Vagina (tissue), 2 donors: ENCODE data around the gene IGSF1.

Experiments
- POLR2A ChIP-seq, 2 donors: fragments of 450-650 bp; IDR thresholded peaks; one replicate each; pipeline ENCODE4 v1.6.1; 2017; ENCODE audit warnings: antibody characterized with exemption in 2 of 2, mild to moderate bottlenecking in 2 of 2, moderate library complexity in 2 of 2
- POLR2AphosphoS5 ChIP-seq, 2 donors: sonication (generic); formaldehyde crosslinking; IDR thresholded peaks; one replicate each; pipeline ENCODE4 v1.9.0; 2017; ENCODE audit warnings: antibody characterized with exemption in 2 of 2, mild to moderate bottlenecking in 2 of 2, low read depth in 1 of 2; ENCODE audit not compliant: insufficient read depth in 1 of 2
- TF ChIP-seq, protein P1 (sequence below), 3 experiments: fragments of 450-650 bp in 2 of 3; fragments of 200-600 bp in 1 of 3; sonication (generic) in 1 of 3; IDR thresholded peaks; one replicate each; pipeline ENCODE4 v1.5.1; 2017 to 2019; ENCODE audit warnings: antibody characterized with exemption in 3 of 3, mild to moderate bottlenecking in 2 of 3, moderate library complexity in 2 of 3

DNA sequence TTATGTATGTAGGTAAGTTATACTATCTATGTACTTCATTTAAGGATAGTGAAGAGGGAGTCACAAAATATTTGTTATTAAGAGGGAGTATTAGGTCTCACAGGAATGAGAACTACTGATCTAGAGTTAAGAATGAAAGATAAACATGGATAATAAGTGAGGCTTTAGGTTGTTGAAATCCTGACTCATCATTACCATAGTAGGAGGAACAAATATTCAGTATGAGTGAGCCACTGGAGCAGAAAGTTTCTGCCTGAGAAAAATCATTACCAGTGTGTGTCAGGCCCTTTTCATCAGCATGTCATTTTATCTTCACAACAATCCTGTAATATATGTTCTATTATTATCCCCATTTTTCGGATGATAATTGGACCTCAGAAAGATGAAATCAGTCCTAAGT is 27.2 kb upstream of the IGSF1 start:
- TF ChIP-seq, protein P1, sequence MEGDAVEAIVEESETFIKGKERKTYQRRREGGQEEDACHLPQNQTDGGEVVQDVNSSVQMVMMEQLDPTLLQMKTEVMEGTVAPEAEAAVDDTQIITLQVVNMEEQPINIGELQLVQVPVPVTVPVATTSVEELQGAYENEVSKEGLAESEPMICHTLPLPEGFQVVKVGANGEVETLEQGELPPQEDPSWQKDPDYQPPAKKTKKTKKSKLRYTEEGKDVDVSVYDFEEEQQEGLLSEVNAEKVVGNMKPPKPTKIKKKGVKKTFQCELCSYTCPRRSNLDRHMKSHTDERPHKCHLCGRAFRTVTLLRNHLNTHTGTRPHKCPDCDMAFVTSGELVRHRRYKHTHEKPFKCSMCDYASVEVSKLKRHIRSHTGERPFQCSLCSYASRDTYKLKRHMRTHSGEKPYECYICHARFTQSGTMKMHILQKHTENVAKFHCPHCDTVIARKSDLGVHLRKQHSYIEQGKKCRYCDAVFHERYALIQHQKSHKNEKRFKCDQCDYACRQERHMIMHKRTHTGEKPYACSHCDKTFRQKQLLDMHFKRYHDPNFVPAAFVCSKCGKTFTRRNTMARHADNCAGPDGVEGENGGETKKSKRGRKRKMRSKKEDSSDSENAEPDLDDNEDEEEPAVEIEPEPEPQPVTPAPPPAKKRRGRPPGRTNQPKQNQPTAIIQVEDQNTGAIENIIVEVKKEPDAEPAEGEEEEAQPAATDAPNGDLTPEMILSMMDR (IDR thresholded peaks at IDR 0.05): no peak
- TF ChIP-seq POLR2AphosphoS5 (IDR thresholded peaks at IDR 0.05; ENCODE audit: insufficient read depth in 1 of 2, low read depth in 1 of 2) (no peak), POLR2A (IDR thresholded peaks at IDR 0.05) (no peak)
